Amniotic epithelial cell (primary cell): ENCODE data around the gene EMC6.
"Not testable (repeated sequence)": the region's sequence is repeated elsewhere in the genome, so short reads cannot be mapped to it uniquely, and the experiment has no call there.

Source experiments
- DNase-seq: peaks from one replicate; pipeline ENCODE4 v3.0.0-alpha.2; 2010; ENCODE audit warnings: low read depth

EMC6 gene

GRCh38 chr17:3681565-3681964, 13.0 kb downstream of the EMC6 start:
- no peak for DNase-seq

DNA sequence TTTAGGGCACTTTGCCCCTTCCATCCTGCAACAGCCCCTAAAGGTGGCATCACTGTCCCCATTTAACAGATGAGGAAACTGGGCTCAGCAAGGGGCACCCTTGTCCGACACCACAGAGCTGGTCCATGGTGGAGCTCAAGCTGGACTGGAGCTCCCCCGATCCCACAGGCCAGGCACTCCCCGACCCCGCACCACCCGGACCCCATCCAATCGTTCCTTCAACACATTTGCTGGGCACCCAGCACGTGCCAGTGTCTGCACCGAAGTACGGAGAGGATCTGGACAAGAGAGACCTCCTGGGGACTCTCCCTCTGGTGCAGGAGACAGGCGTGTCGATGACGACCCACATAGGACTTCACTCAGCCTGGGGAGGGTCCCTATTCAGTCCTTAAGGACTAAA, 13.4 kb downstream of the EMC6 start:
- no peak for DNase-seq

- no peak for DNase-seq
These were observed 14.5 kb downstream of the EMC6 start for GRCh38 chr17:3683054-3683511.

DNA sequence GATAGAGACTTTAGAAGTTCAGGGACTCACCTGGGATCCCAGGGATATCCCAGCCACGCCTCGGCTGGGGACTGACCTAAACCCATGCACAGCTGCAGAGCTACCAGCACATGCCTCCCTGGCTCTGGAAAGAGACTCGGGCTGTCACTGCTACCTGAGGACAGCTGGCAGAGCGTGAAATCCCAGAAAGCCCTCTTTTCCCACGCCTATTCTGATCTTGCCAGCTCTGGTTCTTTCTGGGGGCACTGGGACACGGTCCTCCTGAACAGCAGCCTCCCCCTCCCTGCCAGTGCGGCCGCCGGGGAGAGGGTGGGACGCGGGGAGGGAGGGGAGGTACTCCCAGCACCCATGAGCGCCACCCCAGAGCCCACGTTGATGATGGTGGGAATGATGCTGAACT, 16.6 kb downstream of the EMC6 start:
- no peak for DNase-seq

GRCh38 chr17:3688027-3688553, 19.5 kb downstream of the EMC6 start:
- DNase-seq = no peak

- no peak for DNase-seq
These were observed 20.2 kb downstream of the EMC6 start for GRCh38 chr17:3688852-3689261.

DNA sequence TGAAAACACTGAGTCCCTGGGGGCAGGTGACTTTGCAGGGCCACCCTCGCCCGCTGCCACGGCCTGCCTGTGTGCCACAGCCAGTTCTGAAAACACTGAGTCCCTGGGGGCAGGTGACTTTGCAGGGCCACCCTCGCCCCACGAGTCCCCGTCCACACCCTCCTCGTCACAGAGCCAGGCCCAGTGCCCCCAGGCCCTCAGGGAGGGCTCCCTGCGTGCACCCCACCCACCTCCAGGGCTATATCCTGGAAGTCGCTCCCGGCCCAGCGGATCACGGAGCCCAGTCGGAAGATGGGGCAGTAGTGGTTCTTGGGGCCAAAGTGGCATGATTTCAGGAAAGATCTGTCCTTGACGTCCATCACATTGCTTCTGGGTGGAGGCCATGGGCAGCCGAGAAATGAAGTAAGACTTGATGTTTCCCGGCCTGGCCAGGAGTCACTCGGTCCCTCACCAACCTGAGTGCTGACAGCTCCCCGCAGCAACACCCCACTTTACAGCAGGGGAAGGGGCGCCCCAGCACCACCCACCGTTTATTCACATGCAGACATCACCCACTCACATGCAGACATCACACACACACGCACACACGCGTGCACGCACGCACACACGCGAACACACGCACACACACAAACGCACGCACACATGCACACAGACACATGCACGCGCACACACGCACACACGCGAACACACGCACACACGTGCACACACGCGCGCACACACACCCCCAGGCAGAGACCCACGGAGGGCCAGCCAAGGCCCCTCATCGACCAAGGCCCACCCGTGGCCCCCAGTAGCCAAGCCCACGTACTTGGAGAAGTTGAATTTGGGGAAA, 20.9 kb downstream of the EMC6 start:
- DNase-seq = no peak

GRCh38 chr17:3690094-3690715, 21.6 kb downstream of the EMC6 start:
- no peak for DNase-seq

GRCh38 chr17:3691617-3692067, 23.0 kb downstream of the EMC6 start:
- DNase-seq = no peak

DNA sequence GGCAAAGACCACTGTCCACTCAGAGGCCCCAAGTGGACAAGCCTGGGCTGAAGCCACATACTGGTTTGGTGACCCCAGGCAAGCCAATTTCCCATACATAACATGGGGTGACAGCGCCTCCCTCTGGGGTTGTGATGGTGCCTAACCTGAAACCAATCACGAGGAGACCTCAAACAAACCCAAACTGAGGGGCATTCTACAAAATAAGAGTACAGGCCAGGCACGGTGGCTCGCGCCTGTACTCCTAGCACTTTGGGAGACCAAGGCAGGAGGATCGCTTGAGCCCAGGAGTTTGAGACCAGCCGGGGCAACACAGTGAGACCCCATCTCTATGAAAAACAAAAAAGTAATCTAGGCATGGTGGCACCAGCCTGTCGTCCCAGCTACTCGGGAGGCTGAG, 23.7 kb downstream of the EMC6 start:
- no peak for DNase-seq

- no peak for DNase-seq
These were observed 24.5 kb downstream of the EMC6 start for GRCh38 chr17:3693141-3693540.

DNA sequence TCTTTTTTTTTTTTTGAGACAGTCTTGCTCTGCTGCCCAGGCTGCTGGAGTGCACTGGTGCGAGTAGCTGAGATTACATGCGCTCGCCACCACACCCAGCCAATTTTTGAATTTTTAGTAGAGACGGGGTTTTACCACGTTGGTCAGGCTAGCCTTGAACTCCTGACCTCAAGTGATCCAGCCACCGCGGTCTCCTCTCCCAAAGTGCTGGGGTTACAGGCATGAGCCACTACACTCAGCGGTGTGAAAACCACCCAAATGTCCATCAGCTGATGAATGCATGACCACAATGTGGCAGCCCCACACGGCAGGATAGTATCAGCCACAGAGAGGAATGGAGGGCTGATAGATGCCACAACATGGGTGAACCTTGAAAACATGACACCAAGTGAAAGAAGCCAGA, 25.2 kb downstream of the EMC6 start:
- no peak for DNase-seq

DNA sequence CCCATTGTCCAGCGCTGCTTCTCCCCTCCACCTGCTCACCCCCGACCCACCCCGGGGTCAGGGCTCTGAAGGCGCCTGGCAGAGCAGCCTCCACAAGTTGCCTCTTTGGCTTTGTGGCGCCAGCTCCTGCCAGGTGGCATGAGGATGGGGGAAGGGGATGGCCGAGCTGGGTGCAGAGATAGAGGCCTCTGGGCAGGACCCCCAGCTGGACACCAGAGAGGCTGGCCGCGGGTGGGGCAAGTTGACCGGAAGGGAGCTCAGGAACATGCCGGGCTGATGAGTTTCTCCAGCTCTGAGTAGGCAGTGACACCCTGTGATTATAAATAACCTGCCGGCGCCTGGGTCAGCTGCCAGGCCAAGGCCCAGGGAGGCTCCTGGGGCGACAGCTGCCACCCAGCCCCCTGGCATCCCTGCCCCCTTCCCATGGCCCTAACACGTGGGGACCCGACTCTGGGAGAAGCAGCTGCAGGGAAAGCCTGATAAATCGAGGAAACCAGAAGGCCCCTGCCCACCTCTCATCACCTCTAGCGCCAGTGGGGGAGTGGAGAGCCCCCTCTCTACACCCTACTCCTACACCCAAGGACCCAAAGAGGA, 26.6 kb downstream of the EMC6 start:
- DNase-seq = no peak

DNA sequence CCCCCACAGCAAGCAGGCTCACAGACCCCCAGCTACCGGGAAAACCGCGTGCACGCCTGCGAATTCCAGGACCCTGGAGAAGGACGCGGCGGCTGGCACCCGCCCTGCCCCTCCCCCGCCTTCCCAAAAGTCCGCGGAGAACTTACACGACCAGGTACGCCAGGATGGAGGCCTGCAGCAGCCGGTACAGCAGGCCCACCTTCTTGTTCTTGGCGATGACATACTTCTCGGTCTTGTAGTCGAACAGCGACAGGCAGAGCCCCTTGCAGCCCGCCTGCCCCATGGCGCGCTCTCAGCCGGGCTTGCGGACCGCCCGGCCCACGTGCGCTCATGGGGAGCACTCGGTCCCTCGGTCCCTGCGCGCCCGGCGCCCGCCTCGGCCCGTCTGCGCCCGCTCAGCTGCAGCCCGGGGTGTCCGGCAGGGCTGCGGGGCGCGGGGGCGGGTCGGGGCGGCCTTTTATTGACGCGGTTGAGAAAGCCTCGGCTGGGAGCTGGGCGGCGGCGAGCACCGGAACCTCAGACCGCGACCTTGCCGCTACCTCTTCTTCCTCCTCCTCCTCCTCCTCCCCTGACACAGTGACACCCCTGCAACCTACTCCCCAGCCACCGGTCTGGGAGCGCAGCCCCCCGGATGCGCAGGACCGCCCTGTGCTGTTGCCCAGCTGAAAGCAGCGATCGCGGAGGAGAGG, 27.3 kb downstream of the EMC6 start, which contains the start of gene P2RX5:
TSS of gene P2RX5 (minus strand) at position 433 of the 689 bp plus-strand sequence. CDS start at position 283, 150 bp downstream.
- no peak for DNase-seq

- no peak for DNase-seq
These were observed 28.5 kb downstream of the EMC6 start for GRCh38 chr17:3697103-3697476.

DNA sequence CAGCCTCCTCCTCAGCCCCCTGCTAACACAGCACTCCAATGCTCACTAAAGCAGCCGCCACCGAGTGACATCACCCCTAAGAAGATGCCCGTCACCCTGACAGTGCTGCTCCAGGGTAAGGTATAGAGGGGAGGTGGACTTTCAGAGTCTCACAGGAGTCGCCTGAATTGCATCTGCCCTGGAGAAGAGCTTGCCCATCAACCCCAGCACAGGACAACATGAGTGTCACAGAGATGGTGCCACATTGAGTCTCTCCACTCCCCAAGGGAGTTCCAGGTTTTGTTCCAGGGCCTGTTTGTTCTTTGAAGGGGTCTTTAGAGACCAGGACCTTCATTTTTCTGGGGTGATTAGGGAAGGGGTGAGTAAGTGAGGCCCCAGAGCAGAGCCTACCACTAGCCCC, 29.5 kb downstream of the EMC6 start:
- no peak for DNase-seq

DNA sequence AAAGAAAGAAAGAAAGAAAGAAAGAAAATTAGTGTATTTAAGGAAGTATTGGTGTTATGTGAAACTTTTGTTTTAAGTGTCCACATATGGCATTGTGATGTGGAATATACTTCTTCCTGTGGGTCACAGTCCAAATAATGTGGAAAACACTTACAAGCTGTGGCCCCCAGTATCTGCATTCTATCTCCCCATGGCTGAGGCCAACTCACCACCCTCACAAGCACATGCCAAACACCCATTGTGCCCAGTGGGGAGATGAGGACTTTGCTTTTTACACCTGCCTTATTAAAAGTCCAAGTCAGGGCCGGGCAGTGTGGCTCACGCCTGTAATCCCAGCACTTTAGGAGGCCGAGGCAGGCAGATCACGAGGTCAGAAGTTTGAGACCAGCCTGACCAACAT, 31.3 kb downstream of the EMC6 start:
- DNase-seq = no peak

GRCh38 chr17:3702041-3702539, 33.5 kb downstream of the EMC6 start:
- DNase-seq = not testable (repeated sequence)

GRCh38 chr17:3704931-3705717, 36.5 kb downstream of the EMC6 start:
- DNase-seq = no peak

DNA sequence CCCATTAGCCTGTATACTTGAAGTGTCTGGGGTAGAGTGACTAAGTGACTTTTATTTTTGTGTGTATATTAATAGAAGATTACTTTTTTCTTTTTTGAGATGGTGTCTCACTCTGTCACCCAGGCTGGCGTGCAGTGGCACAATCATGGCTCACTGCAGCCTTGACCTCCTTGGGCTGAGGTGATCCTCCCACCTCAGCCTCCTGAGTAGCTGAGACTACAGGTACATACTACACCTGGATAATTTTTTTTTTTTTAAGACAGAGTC, 37.0 kb downstream of the EMC6 start:
- DNase-seq = not testable (repeated sequence)

DNA sequence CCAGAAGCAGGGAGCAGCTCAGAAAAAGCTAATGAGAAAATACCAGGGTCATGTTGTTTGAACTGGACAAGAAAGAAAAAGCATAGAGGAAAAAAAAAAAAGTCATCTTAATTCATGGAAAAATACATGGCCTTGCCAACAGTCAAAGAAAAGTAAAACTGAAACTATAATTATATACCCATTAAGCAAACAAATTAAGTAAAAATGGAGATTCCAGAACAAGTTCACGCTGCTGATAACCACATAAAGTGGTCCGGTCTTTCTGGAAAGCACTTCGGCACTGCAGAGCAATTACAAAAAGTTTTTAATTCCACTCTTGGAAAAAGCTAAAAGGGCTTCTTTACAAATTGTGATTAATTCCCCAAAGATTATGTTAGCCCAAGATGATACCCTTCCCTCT, 39.8 kb downstream of the EMC6 start:
- DNase-seq = no peak
